LNCAP (cell line): ENCODE measurements around the gene ABHD3.

Experiments used
- TF ChIP-seq, protein P1 (sequence below): fragments of 450-650 bp; IDR thresholded peaks from 2 replicates; pipeline ENCODE4 v1.5.1; 2017; ENCODE audit warnings: mild to moderate bottlenecking

Gene ABHD3

DNA sequence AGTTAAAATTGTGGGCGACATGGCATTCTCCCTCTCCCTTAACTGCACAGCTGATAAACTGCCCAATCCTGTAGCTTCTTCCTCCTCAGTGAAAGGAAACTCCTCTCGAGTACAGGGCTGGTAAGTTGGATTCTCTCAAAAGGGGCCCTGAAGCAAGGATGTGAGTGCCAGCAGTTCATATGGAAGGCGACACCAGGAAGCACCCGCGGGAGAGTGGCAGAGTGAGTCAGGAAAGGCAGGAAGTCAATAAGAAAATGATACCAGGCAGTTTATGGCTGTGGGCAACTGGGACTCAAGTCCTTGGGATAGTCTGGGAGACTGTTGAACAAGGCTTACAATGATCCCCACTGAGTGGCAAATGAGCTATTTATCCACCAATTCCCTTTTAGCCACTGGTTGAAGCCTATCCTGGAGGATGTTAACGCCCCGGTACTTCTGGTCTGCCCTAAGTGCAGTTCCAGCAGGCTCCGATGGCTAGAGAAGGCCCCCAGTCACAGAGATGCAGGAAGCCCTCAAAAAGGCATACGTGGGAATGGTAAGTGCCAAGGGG lies 34.8 kb downstream of the ABHD3 start:
- TF ChIP-seq, protein P1, sequence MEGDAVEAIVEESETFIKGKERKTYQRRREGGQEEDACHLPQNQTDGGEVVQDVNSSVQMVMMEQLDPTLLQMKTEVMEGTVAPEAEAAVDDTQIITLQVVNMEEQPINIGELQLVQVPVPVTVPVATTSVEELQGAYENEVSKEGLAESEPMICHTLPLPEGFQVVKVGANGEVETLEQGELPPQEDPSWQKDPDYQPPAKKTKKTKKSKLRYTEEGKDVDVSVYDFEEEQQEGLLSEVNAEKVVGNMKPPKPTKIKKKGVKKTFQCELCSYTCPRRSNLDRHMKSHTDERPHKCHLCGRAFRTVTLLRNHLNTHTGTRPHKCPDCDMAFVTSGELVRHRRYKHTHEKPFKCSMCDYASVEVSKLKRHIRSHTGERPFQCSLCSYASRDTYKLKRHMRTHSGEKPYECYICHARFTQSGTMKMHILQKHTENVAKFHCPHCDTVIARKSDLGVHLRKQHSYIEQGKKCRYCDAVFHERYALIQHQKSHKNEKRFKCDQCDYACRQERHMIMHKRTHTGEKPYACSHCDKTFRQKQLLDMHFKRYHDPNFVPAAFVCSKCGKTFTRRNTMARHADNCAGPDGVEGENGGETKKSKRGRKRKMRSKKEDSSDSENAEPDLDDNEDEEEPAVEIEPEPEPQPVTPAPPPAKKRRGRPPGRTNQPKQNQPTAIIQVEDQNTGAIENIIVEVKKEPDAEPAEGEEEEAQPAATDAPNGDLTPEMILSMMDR, result no peak

GRCh38 chr18:21664069-21664468 lies 40.5 kb downstream of the ABHD3 start:
- TF ChIP-seq, protein P1, result no peak

DNA sequence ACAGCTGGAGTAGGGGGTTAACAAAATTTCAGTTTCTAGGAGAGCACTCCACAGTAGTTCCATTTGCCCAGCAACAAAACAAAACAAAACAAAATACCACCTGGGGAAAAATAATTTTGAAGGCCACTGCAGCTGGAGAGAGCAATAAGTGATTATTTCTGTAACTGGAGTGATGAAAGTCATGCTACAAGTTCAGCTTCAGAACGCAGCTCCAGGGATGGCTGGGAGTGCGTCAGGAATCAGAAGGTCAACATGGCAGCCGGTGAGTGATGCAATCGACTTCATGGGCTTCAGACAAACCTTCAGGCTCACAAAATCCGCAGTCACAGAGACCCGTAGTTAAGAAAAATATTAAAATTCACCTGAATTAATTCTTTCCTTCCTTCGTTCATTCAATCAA lies 41.0 kb downstream of the ABHD3 start:
- TF ChIP-seq, protein P1, result no peak

DNA sequence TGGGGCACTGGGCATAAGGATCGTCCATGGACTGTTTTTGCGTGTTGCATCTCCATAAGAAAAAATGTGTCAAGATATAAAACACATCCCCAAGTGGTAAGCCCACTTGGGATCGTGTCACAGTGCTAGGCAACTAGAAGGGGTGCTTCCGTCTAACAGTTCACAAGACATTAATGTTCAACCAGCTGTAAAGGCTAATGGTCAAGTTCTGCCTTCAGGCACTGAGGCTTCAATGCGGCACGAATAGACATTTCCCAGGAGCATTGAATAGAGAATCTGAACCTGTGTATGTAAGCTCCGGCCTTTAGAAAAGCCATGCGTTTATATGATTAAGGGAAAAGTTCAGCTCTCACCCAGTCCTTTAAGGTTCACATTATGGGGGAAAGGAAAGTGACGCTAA lies 42.0 kb downstream of the ABHD3 start:
- TF ChIP-seq, protein P1, result no peak

- TF ChIP-seq, protein P1, result no peak
These were observed 44.5 kb downstream of the ABHD3 start for GRCh38 chr18:21660078-21660477.

GRCh38 chr18:21656402-21656801 lies 48.2 kb downstream of the ABHD3 start:
- TF ChIP-seq, protein P1, result no peak

DNA sequence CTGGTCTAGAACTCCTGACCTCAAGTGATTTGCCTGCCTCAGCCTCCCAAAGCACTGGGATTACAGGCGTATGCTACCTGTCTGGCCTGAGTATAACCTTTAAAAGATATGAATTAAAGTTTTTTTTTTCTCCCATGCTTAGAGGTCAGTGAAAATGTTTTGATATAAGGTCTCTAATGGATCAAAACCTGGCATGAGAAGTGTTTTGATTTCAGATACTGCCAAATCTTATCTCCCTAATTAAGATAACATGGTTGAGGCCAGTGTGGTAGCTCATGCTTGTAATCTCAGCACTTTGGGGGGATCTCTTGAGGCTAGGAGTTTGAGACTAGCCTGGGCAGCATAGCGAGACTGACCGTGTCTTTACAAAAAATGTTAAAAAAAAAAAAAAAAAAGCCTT lies 51.2 kb downstream of the ABHD3 start:
- TF ChIP-seq, protein P1, result no peak

- TF ChIP-seq, protein P1, result no peak
These were observed 52.5 kb downstream of the ABHD3 start for GRCh38 chr18:21652073-21652472.
